ENCODE results near the gene NCAM1. TPM values are rescaled to one million over a fixed set of nuclear protein-coding genes. Genes with fewer than 3 reads are reported as not detected.

NCAM1 gene
- total and polyA plus RNA-seq, 5 experiments from 2014 or later, result 0.08 to 0.98 (median 0.60) TPM; not detected in 2

GRCh38 chr11:113271551-113272245, 310.5 kb downstream of the NCAM1 start:
- Mint-ChIP-seq H3K9me3 (no peaks in the 10 kb centered on the region), H3K4me1 (no peaks in the 10 kb centered on the region), H3K27me3 (peaks cover 0 to 13% (median 6%) of the 10 kb centered on the region in 5 donors), H3K36me3 (no peaks in the 10 kb centered on the region), H3K27ac (no peak overlapping the region), H3K4me3 (no peak overlapping the region)
- DNase-seq (no peak), ATAC-seq (no peak)
- POLR2A ChIA-PET, result no interaction called here

- no peak for ATAC-seq
- Mint-ChIP-seq H3K27ac (no peak overlapping the region), H3K9me3 (no peaks in the 10 kb centered on the region), H3K27me3 (peaks cover 0 to 10% (median 6%) of the 10 kb centered on the region in 5 donors), H3K4me3 (no peak overlapping the region), H3K36me3 (no peaks in the 10 kb centered on the region), H3K4me1 (no peaks in the 10 kb centered on the region)
- POLR2A ChIA-PET, result no interaction called here
- no peak for DNase-seq
Observed at GRCh38 chr11:113272281-113272680, 311.1 kb downstream of the NCAM1 start.

- peak overlapping the region in 1 of 10 donors; percentile 16 for H3K27ac Mint-ChIP-seq
- ATAC-seq (no peak), DNase-seq (no peak)
- H3K9me3 Mint-ChIP-seq, result no peaks in the 10 kb centered on the region
- no peaks in the 10 kb centered on the region for H3K36me3 Mint-ChIP-seq
- H3K27me3 Mint-ChIP-seq, result peaks cover 0 to 10% (median 6%) of the 10 kb centered on the region in 5 donors
- no peaks in the 10 kb centered on the region for H3K4me1 Mint-ChIP-seq
- no peak overlapping the region for H3K4me3 Mint-ChIP-seq
- POLR2A ChIA-PET, result no interaction called here
Observed at GRCh38 chr11:113272927-113273615, 311.9 kb downstream of the NCAM1 start.

- no peaks in the 10 kb centered on the region for H3K36me3 Mint-ChIP-seq
- no peak overlapping the region for H3K27ac Mint-ChIP-seq
- H3K27me3 Mint-ChIP-seq, result peaks cover 0 to 10% (median 6%) of the 10 kb centered on the region in 5 donors
- no peak for DNase-seq
- no peaks in the 10 kb centered on the region for H3K4me1 Mint-ChIP-seq
- POLR2A ChIA-PET, result no interaction called here
- no peak overlapping the region for H3K4me3 Mint-ChIP-seq
- H3K9me3 Mint-ChIP-seq, result no peaks in the 10 kb centered on the region
- ATAC-seq, result no peak
Observed at GRCh38 chr11:113273720-113274119, 312.5 kb downstream of the NCAM1 start.

GRCh38 chr11:113274713-113275582, 313.7 kb downstream of the NCAM1 start:
- H3K9me3 Mint-ChIP-seq, result no peaks in the 10 kb centered on the region
- H3K27ac Mint-ChIP-seq, result peak overlapping the region in 1 of 10 donors; percentile 39
- no peak overlapping the region for H3K4me3 Mint-ChIP-seq
- POLR2A ChIA-PET, result no interaction called here
- no peaks in the 10 kb centered on the region for H3K4me1 Mint-ChIP-seq
- no peaks in the 10 kb centered on the region for H3K36me3 Mint-ChIP-seq
- DNase-seq (no peak), ATAC-seq (no peak)
- H3K27me3 Mint-ChIP-seq, result peaks cover 0 to 7% (median 6%) of the 10 kb centered on the region in 5 donors

- no peaks in the 10 kb centered on the region for H3K4me1 Mint-ChIP-seq
- no peak for ATAC-seq
- no peak for DNase-seq
- POLR2A ChIA-PET, result no interaction called here
- H3K4me3 Mint-ChIP-seq, result no peak overlapping the region
- no peaks in the 10 kb centered on the region for H3K9me3 Mint-ChIP-seq
- no peak overlapping the region for H3K27ac Mint-ChIP-seq
- H3K27me3 Mint-ChIP-seq, result peaks cover 0 to 4% (median 0%) of the 10 kb centered on the region in 5 donors
- H3K36me3 Mint-ChIP-seq, result no peaks in the 10 kb centered on the region
Observed at GRCh38 chr11:113275602-113276001, 314.4 kb downstream of the NCAM1 start.

GRCh38 chr11:113276466-113276865, 315.2 kb downstream of the NCAM1 start:
- no peak overlapping the region for H3K27ac Mint-ChIP-seq
- H3K4me1 Mint-ChIP-seq, result no peaks in the 10 kb centered on the region
- POLR2A ChIA-PET, result no interaction called here
- no peaks in the 10 kb centered on the region for H3K9me3 Mint-ChIP-seq
- no peaks in the 10 kb centered on the region for H3K36me3 Mint-ChIP-seq
- DNase-seq, result no peak
- no peak for ATAC-seq
- peaks cover 0 to 4% (median 0%) of the 10 kb centered on the region in 5 donors for H3K27me3 Mint-ChIP-seq
- no peak overlapping the region for H3K4me3 Mint-ChIP-seq

- Mint-ChIP-seq H3K27me3 (peaks cover 0 to under 1% (median 0%) of the 10 kb centered on the region in 5 donors), H3K4me1 (no peaks in the 10 kb centered on the region), H3K36me3 (no peaks in the 10 kb centered on the region), H3K27ac (no peak overlapping the region), H3K4me3 (no peak overlapping the region), H3K9me3 (no peaks in the 10 kb centered on the region)
- POLR2A ChIA-PET, result interaction anchor here (0.6 kb wide), 1 partner anchor 36 kb away, joined by 5 read pairs; the partner anchor contains the start of gene TTC12
- ATAC-seq (no peak), DNase-seq (no peak)
Observed at GRCh38 chr11:113277907-113278306, 316.7 kb downstream of the NCAM1 start.

- ATAC-seq (no peak), DNase-seq (no peak)
- no peak overlapping the region for H3K4me3 Mint-ChIP-seq
- POLR2A ChIA-PET, result no interaction called here
- H3K27me3 Mint-ChIP-seq, result no peaks in the 10 kb centered on the region
- no peaks in the 10 kb centered on the region for H3K36me3 Mint-ChIP-seq
- H3K27ac Mint-ChIP-seq, result no peak overlapping the region
- H3K4me1 Mint-ChIP-seq, result no peaks in the 10 kb centered on the region
- no peaks in the 10 kb centered on the region for H3K9me3 Mint-ChIP-seq
Observed at GRCh38 chr11:113278481-113278880, 317.3 kb downstream of the NCAM1 start.

- H3K9me3 Mint-ChIP-seq, result no peaks in the 10 kb centered on the region
- POLR2A ChIA-PET, result no interaction called here
- H3K4me3 Mint-ChIP-seq, result no peak overlapping the region
- DNase-seq (no peak), ATAC-seq (no peak)
- H3K4me1 Mint-ChIP-seq, result no peaks in the 10 kb centered on the region
- H3K36me3 Mint-ChIP-seq, result no peaks in the 10 kb centered on the region
- H3K27me3 Mint-ChIP-seq, result no peaks in the 10 kb centered on the region
- H3K27ac Mint-ChIP-seq, result no peak overlapping the region
Observed at GRCh38 chr11:113278925-113279324, 317.7 kb downstream of the NCAM1 start.

- DNase-seq (no peak), ATAC-seq (no peak)
- H3K9me3 Mint-ChIP-seq, result no peaks in the 10 kb centered on the region
- H3K27ac Mint-ChIP-seq, result no peak overlapping the region
- no peaks in the 10 kb centered on the region for H3K36me3 Mint-ChIP-seq
- H3K27me3 Mint-ChIP-seq, result no peaks in the 10 kb centered on the region
- H3K4me3 Mint-ChIP-seq, result no peak overlapping the region
- POLR2A ChIA-PET, result no interaction called here
- no peaks in the 10 kb centered on the region for H3K4me1 Mint-ChIP-seq
Observed at GRCh38 chr11:113279591-113279990, 318.4 kb downstream of the NCAM1 start.

GRCh38 chr11:113281052-113281725, 320.0 kb downstream of the NCAM1 start:
- no peak for DNase-seq
- ATAC-seq, result no peak
- no peak overlapping the region for H3K27ac Mint-ChIP-seq
- no peaks in the 10 kb centered on the region for H3K9me3 Mint-ChIP-seq
- no peak overlapping the region for H3K4me3 Mint-ChIP-seq
- no peaks in the 10 kb centered on the region for H3K4me1 Mint-ChIP-seq
- POLR2A ChIA-PET, result no interaction called here
- H3K27me3 Mint-ChIP-seq, result no peaks in the 10 kb centered on the region
- no peaks in the 10 kb centered on the region for H3K36me3 Mint-ChIP-seq

Measured in naive thymus-derived CD8-positive, alpha-beta T cell (primary cell).